ENCODE results near the gene BCL11A. TPM values are rescaled to one million over a fixed set of nuclear protein-coding genes. Genes with fewer than 3 reads are reported as not detected.

Gene BCL11A
- total RNA-seq, 5 donors from 2014 or later (not counting 1 experiment from before 2014, with no cell fraction given): 3.6 to 11.9 (median 5.6) TPM

GRCh38 chr2:60507211-60507965, 46.1 kb downstream of the BCL11A start:
- WGBS (ENCODE audit: insufficient coverage): 22% methylated on average over 1 of the region's 9 CpGs
- CTCF ChIA-PET: no interaction called here

DNA sequence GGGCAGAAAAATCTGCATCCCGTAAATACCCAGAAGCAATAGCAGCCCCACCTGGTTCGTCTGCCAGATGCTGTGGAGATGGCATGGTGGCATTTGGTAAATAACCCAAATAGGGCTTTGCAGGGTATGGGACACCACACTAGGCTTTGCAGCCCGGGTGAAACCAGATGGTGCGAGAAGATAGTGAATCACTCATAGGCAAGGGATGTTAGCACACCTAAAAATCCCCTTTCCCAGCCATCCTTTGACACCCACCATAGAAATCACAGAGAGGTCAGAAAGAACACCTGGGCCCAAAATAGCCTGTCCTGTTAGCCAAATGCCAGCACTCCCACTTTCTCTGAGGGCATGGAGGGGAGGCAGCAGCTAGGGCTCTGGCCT, 47.6 kb downstream of the BCL11A start:
- peaks cover 5 to 14% of the 10 kb centered on the region in 2 experiments for H3K4me1 ChIP-seq (ENCODE audit: control insufficient read depth in 1 of 2, extremely low read depth in 1 of 2, insufficient read depth in 2 of 2, low read length in 2 of 2)
- peaks cover 0 to 20% of the 10 kb centered on the region in 2 experiments for H3K27me3 ChIP-seq (replicated peaks in 1 of 2; ENCODE audit: control insufficient read depth in 2 of 2, extremely low read depth in 1 of 2, insufficient read depth in 2 of 2, low read length in 1 of 2)
- Mint-ChIP-seq H3K27ac (no peak overlapping the region), H3K36me3 (no peaks in the 10 kb centered on the region), H3K27me3 (peaks cover 18 to 37% of the 10 kb centered on the region in 2 donors), H3K4me3 (no peak overlapping the region), H3K9me3 (no peaks in the 10 kb centered on the region), H3K4me1 (peaks cover 0 to 10% (median 0%) of the 10 kb centered on the region in 3 donors)
- no peaks in the 10 kb centered on the region for H3K9me3 ChIP-seq
- POLR2A ChIA-PET: no interaction called here
- CTCF ChIA-PET: no interaction called here
- no peak overlapping the region for H3K27ac ChIP-seq (ENCODE audit: low read length)
- no peaks in the 10 kb centered on the region for H3K36me3 ChIP-seq (ENCODE audit: control insufficient read depth in 2 of 2, extremely low read depth in 1 of 2, insufficient read depth in 1 of 2, low read length in 1 of 2)
- 46% methylated on average over 3 of the region's 4 CpGs for WGBS (ENCODE audit: insufficient coverage)
- ATAC-seq (replicated peaks in 1 of 4) (no peak), DNase-seq (no peak)
- H3K4me3 ChIP-seq (ENCODE audit: control insufficient read depth in 1 of 2, extremely low read depth in 1 of 2, low read length in 1 of 2): no peak overlapping the region

More at GRCh38 chr2:60507211-60507965, 46.1 kb downstream of the BCL11A start:
- Mint-ChIP-seq H3K27ac (peak overlapping the region in 1 of 2 donors; percentile 34), H3K9me3 (no peaks in the 10 kb centered on the region), H3K36me3 (no peaks in the 10 kb centered on the region), H3K27me3 (peaks cover 18 to 39% of the 10 kb centered on the region in 2 donors), H3K4me3 (no peak overlapping the region), H3K4me1 (peaks cover 0 to 10% (median 0%) of the 10 kb centered on the region in 3 donors)
- DNase-seq: no peak
- H3K27ac ChIP-seq (ENCODE audit: low read length): no peak overlapping the region
- no peak overlapping the region for H3K4me3 ChIP-seq (ENCODE audit: control insufficient read depth in 1 of 2, extremely low read depth in 1 of 2, low read length in 1 of 2)
- POLR2A ChIA-PET: no interaction called here
- H3K4me1 ChIP-seq (ENCODE audit: control insufficient read depth in 1 of 2, extremely low read depth in 1 of 2, insufficient read depth in 2 of 2, low read length in 2 of 2): peaks cover 10 to 24% of the 10 kb centered on the region in 2 experiments
- no peaks in the 10 kb centered on the region for H3K36me3 ChIP-seq (ENCODE audit: control insufficient read depth in 2 of 2, extremely low read depth in 1 of 2, insufficient read depth in 1 of 2, low read length in 1 of 2)
- ATAC-seq (replicated peaks in 1 of 4): no peak
- H3K9me3 ChIP-seq: no peaks in the 10 kb centered on the region
- peaks cover 0 to 24% of the 10 kb centered on the region in 2 experiments for H3K27me3 ChIP-seq (replicated peaks in 1 of 2; ENCODE audit: control insufficient read depth in 2 of 2, extremely low read depth in 1 of 2, insufficient read depth in 2 of 2, low read length in 1 of 2)

- peaks cover 16 to 36% of the 10 kb centered on the region in 2 donors for H3K27me3 Mint-ChIP-seq
- H3K4me1 ChIP-seq (ENCODE audit: control insufficient read depth in 1 of 2, extremely low read depth in 1 of 2, insufficient read depth in 2 of 2, low read length in 2 of 2): peaks cover 5 to 14% of the 10 kb centered on the region in 2 experiments
Measured at GRCh38 chr2:60505240-60505879, 48.1 kb downstream of the BCL11A start.

DNA sequence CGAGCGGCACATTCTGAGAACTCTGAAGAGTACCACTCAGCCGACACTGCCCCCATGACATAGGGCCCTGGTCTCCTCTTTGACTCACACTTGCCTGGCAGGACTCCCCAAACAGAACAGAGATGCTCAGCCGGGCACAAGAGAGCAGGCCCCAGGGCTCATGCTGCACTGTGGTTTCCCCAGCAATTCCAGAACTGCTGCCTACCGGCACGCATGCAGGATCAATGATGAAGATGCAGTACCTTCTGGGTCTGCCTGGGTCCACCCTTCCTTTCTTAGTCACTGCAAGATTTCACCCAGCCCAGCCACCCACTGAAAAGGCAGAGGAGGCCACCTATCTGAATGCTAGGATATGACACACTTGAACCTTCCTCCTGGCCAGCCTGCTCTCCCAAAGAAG, 49.4 kb downstream of the BCL11A start:
- peaks cover 0 to 19% of the 10 kb centered on the region in 2 experiments for H3K27me3 ChIP-seq (replicated peaks in 1 of 2; ENCODE audit: control insufficient read depth in 2 of 2, extremely low read depth in 1 of 2, insufficient read depth in 2 of 2, low read length in 1 of 2)
- WGBS (ENCODE audit: insufficient coverage): 79% methylated on average over 4 of the region's 6 CpGs
- POLR2A ChIA-PET: no interaction called here
- no peak for DNase-seq
- no peaks in the 10 kb centered on the region for H3K9me3 Mint-ChIP-seq
- no peaks in the 10 kb centered on the region for H3K36me3 Mint-ChIP-seq
- no peak for ATAC-seq (replicated peaks in 1 of 4)
- no peak overlapping the region for H3K4me3 ChIP-seq (ENCODE audit: control insufficient read depth in 1 of 2, extremely low read depth in 1 of 2, low read length in 1 of 2)
- peaks cover 0 to 10% (median 0%) of the 10 kb centered on the region in 3 donors for H3K4me1 Mint-ChIP-seq
- no peak overlapping the region for H3K4me3 Mint-ChIP-seq
- no peaks in the 10 kb centered on the region for H3K36me3 ChIP-seq (ENCODE audit: control insufficient read depth in 2 of 2, extremely low read depth in 1 of 2, insufficient read depth in 1 of 2, low read length in 1 of 2)
- no peak overlapping the region for H3K27ac Mint-ChIP-seq
- CTCF ChIA-PET: no interaction called here
- H3K9me3 ChIP-seq: no peaks in the 10 kb centered on the region
- H3K27me3 Mint-ChIP-seq: peaks cover 11 to 31% of the 10 kb centered on the region in 2 donors
- no peak overlapping the region for H3K27ac ChIP-seq (ENCODE audit: low read length)
- H3K4me1 ChIP-seq (ENCODE audit: control insufficient read depth in 1 of 2, extremely low read depth in 1 of 2, insufficient read depth in 2 of 2, low read length in 2 of 2): peaks cover 5 to 14% of the 10 kb centered on the region in 2 experiments

More at GRCh38 chr2:60505240-60505879, 48.1 kb downstream of the BCL11A start:
- H3K9me3 Mint-ChIP-seq: no peaks in the 10 kb centered on the region
- no peak overlapping the region for H3K4me3 Mint-ChIP-seq
- DNase-seq (no peak), ATAC-seq (replicated peaks in 1 of 4) (no peak)
- peaks cover 0 to 20% of the 10 kb centered on the region in 2 experiments for H3K27me3 ChIP-seq (replicated peaks in 1 of 2; ENCODE audit: control insufficient read depth in 2 of 2, extremely low read depth in 1 of 2, insufficient read depth in 2 of 2, low read length in 1 of 2)
- H3K27ac ChIP-seq (ENCODE audit: low read length): no peak overlapping the region
- H3K4me1 Mint-ChIP-seq: peaks cover 0 to 10% (median 0%) of the 10 kb centered on the region in 3 donors
- no peak overlapping the region for H3K27ac Mint-ChIP-seq
- no peaks in the 10 kb centered on the region for H3K36me3 ChIP-seq (ENCODE audit: control insufficient read depth in 2 of 2, extremely low read depth in 1 of 2, insufficient read depth in 1 of 2, low read length in 1 of 2)
- ChIA-PET POLR2A (no interaction called here), CTCF (no interaction called here)
- no peaks in the 10 kb centered on the region for H3K9me3 ChIP-seq
- 64% methylated on average over 3 of the region's 10 CpGs for WGBS (ENCODE audit: insufficient coverage)
- no peaks in the 10 kb centered on the region for H3K36me3 Mint-ChIP-seq
- no peak overlapping the region for H3K4me3 ChIP-seq (ENCODE audit: control insufficient read depth in 1 of 2, extremely low read depth in 1 of 2, low read length in 1 of 2)

DNA sequence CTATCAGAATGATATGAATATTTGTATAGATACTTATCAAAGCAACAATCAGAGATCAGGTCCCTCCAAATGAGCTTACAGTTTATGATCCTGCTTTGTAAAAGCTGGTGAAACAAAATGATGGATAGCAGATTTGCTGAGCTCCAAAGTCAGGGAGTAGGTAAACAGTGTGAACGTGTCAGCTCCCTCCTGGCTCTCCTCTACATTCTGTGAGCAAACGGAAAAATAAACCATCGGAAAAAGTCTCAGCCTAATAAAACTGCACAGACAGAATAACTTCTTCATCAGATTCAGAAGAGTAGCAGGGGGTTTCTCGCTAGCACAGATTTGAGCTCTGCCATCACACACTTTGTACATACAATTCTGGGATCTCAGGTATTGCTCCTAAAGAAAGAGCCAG, 51.3 kb downstream of the BCL11A start:
- CTCF ChIA-PET: interaction anchor here in 1 of 2 donors (0.7 kb wide), 1 partner anchor 26 kb away, joined by 3 read pairs; no protein-coding TSS in a partner anchor
- POLR2A ChIA-PET: no interaction called here
- Histone ChIP-seq H3K9me3 (no peaks in the 10 kb centered on the region), H3K4me1 (ENCODE audit: control insufficient read depth in 1 of 2, extremely low read depth in 1 of 2, insufficient read depth in 2 of 2, low read length in 2 of 2) (peaks cover 0 to 5% of the 10 kb centered on the region in 2 experiments), H3K27me3 (replicated peaks in 1 of 2; ENCODE audit: control insufficient read depth in 2 of 2, extremely low read depth in 1 of 2, insufficient read depth in 2 of 2, low read length in 1 of 2) (peaks cover 0 to 17% of the 10 kb centered on the region in 2 experiments), H3K36me3 (ENCODE audit: control insufficient read depth in 2 of 2, extremely low read depth in 1 of 2, insufficient read depth in 1 of 2, low read length in 1 of 2) (peaks cover 0 to 2% of the 10 kb centered on the region in 2 donors), H3K27ac (ENCODE audit: low read length) (no peak overlapping the region), H3K4me3 (ENCODE audit: control insufficient read depth in 1 of 2, extremely low read depth in 1 of 2, low read length in 1 of 2) (no peak overlapping the region)
- Mint-ChIP-seq H3K36me3 (no peaks in the 10 kb centered on the region), H3K4me1 (peaks cover 0 to 5% (median 0%) of the 10 kb centered on the region in 3 donors), H3K27ac (no peak overlapping the region), H3K4me3 (no peak overlapping the region), H3K27me3 (peaks cover 6 to 32% of the 10 kb centered on the region in 2 donors), H3K9me3 (no peaks in the 10 kb centered on the region)
- WGBS (ENCODE audit: insufficient coverage): 67% methylated on average over 4 of the region's 4 CpGs
- ATAC-seq (replicated peaks in 1 of 4) (no peak), DNase-seq (no peak)

- Mint-ChIP-seq H3K9me3 (no peaks in the 10 kb centered on the region), H3K27me3 (peaks cover 6 to 26% of the 10 kb centered on the region in 2 donors), H3K4me1 (no peaks in the 10 kb centered on the region), H3K36me3 (no peaks in the 10 kb centered on the region), H3K27ac (no peak overlapping the region), H3K4me3 (no peak overlapping the region)
- ATAC-seq (replicated peaks in 1 of 4): no peak
- Histone ChIP-seq H3K27ac (ENCODE audit: low read length) (no peak overlapping the region), H3K27me3 (replicated peaks in 1 of 2; ENCODE audit: control insufficient read depth in 2 of 2, extremely low read depth in 1 of 2, insufficient read depth in 2 of 2, low read length in 1 of 2) (peaks cover 0 to 18% of the 10 kb centered on the region in 2 experiments), H3K9me3 (no peaks in the 10 kb centered on the region), H3K4me1 (ENCODE audit: control insufficient read depth in 1 of 2, extremely low read depth in 1 of 2, insufficient read depth in 2 of 2, low read length in 2 of 2) (peaks cover 0 to 3% of the 10 kb centered on the region in 2 experiments), H3K4me3 (ENCODE audit: control insufficient read depth in 1 of 2, extremely low read depth in 1 of 2, low read length in 1 of 2) (no peak overlapping the region), H3K36me3 (ENCODE audit: control insufficient read depth in 2 of 2, extremely low read depth in 1 of 2, insufficient read depth in 1 of 2, low read length in 1 of 2) (peaks cover 0 to 2% of the 10 kb centered on the region in 2 donors)
- ChIA-PET POLR2A (no interaction called here), CTCF (no interaction called here)
- no CpG with 5 or more reads among the region's 2 CpGs for WGBS (ENCODE audit: insufficient coverage)
- no peak for DNase-seq
Measured at GRCh38 chr2:60500861-60501260, 52.6 kb downstream of the BCL11A start.

Data from T-cell (primary cell).